GM23248 (cell line): ENCODE measurements around the gene FAM98B.

Experiments used
- EZH2 ChIP-seq: fragments of 200-600 bp; sonication (generic); IDR thresholded peaks from 2 replicates; pipeline ENCODE4 v1.6.1; 2018; ENCODE audit warnings: antibody characterized with exemption, mild to moderate bottlenecking; ENCODE audit not compliant: insufficient read depth, poor library complexity, severe bottlenecking
- EZH2phosphoT487 ChIP-seq: fragments of 200-600 bp; sonication (generic); IDR thresholded peaks from 2 replicates; pipeline ENCODE4 v1.6.1; 2018; ENCODE audit warnings: antibody characterized with exemption, moderate library complexity, mild to moderate bottlenecking, low read depth; ENCODE audit not compliant: insufficient read depth

GRCh38 chr15:38525489-38525888 is 71.6 kb downstream of the FAM98B start:
- TF ChIP-seq EZH2 (no peak), EZH2phosphoT487 (no peak)
